ENCODE results near the gene SCFD1. TPM values are rescaled to one million over a fixed set of nuclear protein-coding genes. Genes with fewer than 3 reads are reported as not detected.
"Not testable (repeated sequence)": the region's sequence is repeated elsewhere in the genome, so short reads cannot be mapped to it uniquely, and the experiment has no call there.

SCFD1 gene, protein sequence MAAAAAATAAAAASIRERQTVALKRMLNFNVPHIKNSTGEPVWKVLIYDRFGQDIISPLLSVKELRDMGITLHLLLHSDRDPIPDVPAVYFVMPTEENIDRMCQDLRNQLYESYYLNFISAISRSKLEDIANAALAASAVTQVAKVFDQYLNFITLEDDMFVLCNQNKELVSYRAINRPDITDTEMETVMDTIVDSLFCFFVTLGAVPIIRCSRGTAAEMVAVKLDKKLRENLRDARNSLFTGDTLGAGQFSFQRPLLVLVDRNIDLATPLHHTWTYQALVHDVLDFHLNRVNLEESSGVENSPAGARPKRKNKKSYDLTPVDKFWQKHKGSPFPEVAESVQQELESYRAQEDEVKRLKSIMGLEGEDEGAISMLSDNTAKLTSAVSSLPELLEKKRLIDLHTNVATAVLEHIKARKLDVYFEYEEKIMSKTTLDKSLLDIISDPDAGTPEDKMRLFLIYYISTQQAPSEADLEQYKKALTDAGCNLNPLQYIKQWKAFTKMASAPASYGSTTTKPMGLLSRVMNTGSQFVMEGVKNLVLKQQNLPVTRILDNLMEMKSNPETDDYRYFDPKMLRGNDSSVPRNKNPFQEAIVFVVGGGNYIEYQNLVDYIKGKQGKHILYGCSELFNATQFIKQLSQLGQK
- total RNA-seq, result 100 to 1,000 TPM in 1 of 5 donors, 10 to 100 TPM in 4; 49.8 to 105 (median 57.3) TPM
- 71.3 TPM for total RNA-seq (2013)
- 71.5 to 123 (median 91.8) reads per million in 29 experiments for total RNA-seq

DNA sequence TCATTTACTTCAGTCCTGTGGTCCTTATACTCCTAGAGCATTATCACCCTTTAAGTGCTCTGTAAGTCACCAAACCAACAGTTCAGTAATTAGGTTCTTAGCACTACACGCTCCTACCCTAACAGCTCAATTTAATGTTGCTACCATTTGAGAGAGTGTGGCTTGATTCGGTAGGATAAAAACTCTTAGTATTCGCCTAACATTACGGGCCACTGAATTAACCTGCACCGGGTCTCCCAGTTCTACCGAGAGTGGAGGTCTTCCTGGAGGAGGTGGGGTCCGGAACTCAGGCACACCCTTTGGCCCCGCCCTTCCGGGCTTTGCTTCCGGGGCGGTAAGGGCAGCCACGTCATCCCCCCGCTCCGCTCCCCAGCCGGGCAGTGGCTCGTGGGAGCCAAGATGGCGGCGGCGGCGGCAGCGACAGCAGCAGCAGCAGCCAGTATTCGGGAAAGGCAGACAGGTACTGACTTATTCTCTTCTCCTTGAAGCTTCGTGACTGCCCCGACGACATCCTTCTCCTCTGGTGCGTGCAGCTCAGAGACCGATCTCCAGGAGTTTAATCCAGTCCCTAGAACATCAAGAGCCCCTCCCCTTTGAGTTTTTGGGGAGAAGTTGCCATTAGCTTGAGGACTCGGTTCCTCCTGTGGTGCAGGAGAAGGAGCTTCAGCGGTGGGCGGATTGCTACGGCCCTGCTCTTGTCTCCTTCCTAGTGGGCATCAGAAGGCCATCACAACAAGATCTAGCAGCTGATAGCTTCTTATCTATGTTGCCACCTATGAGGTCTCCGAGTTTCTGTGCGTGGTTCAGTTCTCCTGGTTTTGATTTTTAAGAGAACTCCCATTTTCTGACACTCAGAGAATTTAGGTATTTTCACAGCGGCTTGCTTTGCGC lies at the start of gene SCFD1:
Gene SCFD1, plus strand, starts transcription at position 380 of the 891 bp plus-strand sequence. Its CDS starts 20 bp downstream, at position 400.
- Histone ChIP-seq H3K27me3 (replicated peaks in 1 of 2; ENCODE audit: control insufficient read depth in 2 of 2, extremely low read depth in 1 of 2, insufficient read depth in 2 of 2, low read length in 1 of 2) (no peaks in the 10 kb centered on the region), H3K27ac (ENCODE audit: low read length) (peak within 1 kb of the TSS; percentile 71), H3K36me3 (ENCODE audit: control insufficient read depth in 2 of 2, extremely low read depth in 1 of 2, insufficient read depth in 1 of 2, low read length in 1 of 2) (peaks cover 0 to 2% of the 10 kb centered on the region in 2 donors), H3K4me1 (ENCODE audit: control insufficient read depth in 1 of 2, extremely low read depth in 1 of 2, insufficient read depth in 2 of 2, low read length in 2 of 2) (peaks cover 15 to 27% of the 10 kb centered on the region in 2 experiments), H3K4me3 (ENCODE audit: control insufficient read depth in 1 of 2, extremely low read depth in 1 of 2, low read length in 1 of 2) (peak within 1 kb of the TSS; percentile 76 to 95), H3K9me3 (no peaks in the 10 kb centered on the region)
- peak within 1 kb of the TSS; percentile 89 to 97 (median 93) for H3K4me3 Mint-ChIP-seq
- no peaks in the 10 kb centered on the region for H3K9me3 Mint-ChIP-seq
- H3K27ac Mint-ChIP-seq, result peak within 1 kb of the TSS; percentile 95 to 96
- DNase-seq (peak; percentile 81 to 95 (median 91)), ATAC-seq (replicated peaks in 1 of 4) (peak; percentile 98 to 99 (median 99))
- 0% methylated on average over 19 of the region's 35 CpGs for WGBS (ENCODE audit: insufficient coverage)
- ChIA-PET CTCF (interaction anchor here (0.6 to 1.5 kb wide), 6 partner anchors 9 to 798 kb away, joined by 3 to 5 read pairs (median 3); no protein-coding TSS in a partner anchor), POLR2A (no interaction called here)
- H3K4me1 Mint-ChIP-seq, result peaks cover 28 to 45% (median 44%) of the 10 kb centered on the region in 3 donors
- no peaks in the 10 kb centered on the region for H3K27me3 Mint-ChIP-seq
- peaks cover 13% of the 10 kb centered on the region for H3K36me3 Mint-ChIP-seq

- ATAC-seq (replicated peaks in 1 of 4) (no peak), DNase-seq (no peak)
- H3K36me3 ChIP-seq (ENCODE audit: control insufficient read depth in 2 of 2, extremely low read depth in 1 of 2, insufficient read depth in 1 of 2, low read length in 1 of 2), result no peaks in the 10 kb centered on the region
- Mint-ChIP-seq H3K27me3 (no peaks in the 10 kb centered on the region), H3K4me3 (no peak overlapping the region), H3K36me3 (peaks cover 3% of the 10 kb centered on the region), H3K9me3 (no peaks in the 10 kb centered on the region), H3K27ac (no peak overlapping the region), H3K4me1 (peaks cover 84 to 93% (median 87%) of the 10 kb centered on the region in 3 donors)
- H3K9me3 ChIP-seq, result no peaks in the 10 kb centered on the region
- H3K4me3 ChIP-seq (ENCODE audit: control insufficient read depth in 1 of 2, extremely low read depth in 1 of 2, low read length in 1 of 2), result no peak overlapping the region
- WGBS (ENCODE audit: insufficient coverage), result no CpG with 5 or more reads among the region's 1 CpG
- no peak overlapping the region for H3K27ac ChIP-seq (ENCODE audit: low read length)
- peaks cover 3 to 6% of the 10 kb centered on the region in 2 experiments for H3K4me1 ChIP-seq (ENCODE audit: control insufficient read depth in 1 of 2, extremely low read depth in 1 of 2, insufficient read depth in 2 of 2, low read length in 2 of 2)
- no peaks in the 10 kb centered on the region for H3K27me3 ChIP-seq (replicated peaks in 1 of 2; ENCODE audit: control insufficient read depth in 2 of 2, extremely low read depth in 1 of 2, insufficient read depth in 2 of 2, low read length in 1 of 2)
- ChIA-PET CTCF (no interaction called here), POLR2A (no interaction called here)
Observed at GRCh38 chr14:30572771-30573170, 49.3 kb upstream of the SCFD1 start.

GRCh38 chr14:30573226-30573814 lies 48.8 kb upstream of the SCFD1 start:
- Mint-ChIP-seq H3K27ac (no peak overlapping the region), H3K4me1 (peaks cover 84 to 93% (median 87%) of the 10 kb centered on the region in 3 donors), H3K4me3 (no peak overlapping the region), H3K9me3 (no peaks in the 10 kb centered on the region), H3K27me3 (no peaks in the 10 kb centered on the region), H3K36me3 (peaks cover 7% of the 10 kb centered on the region)
- Histone ChIP-seq H3K4me1 (ENCODE audit: control insufficient read depth in 1 of 2, extremely low read depth in 1 of 2, insufficient read depth in 2 of 2, low read length in 2 of 2) (peaks cover 2 to 6% of the 10 kb centered on the region in 2 experiments), H3K4me3 (ENCODE audit: control insufficient read depth in 1 of 2, extremely low read depth in 1 of 2, low read length in 1 of 2) (no peak overlapping the region), H3K27me3 (replicated peaks in 1 of 2; ENCODE audit: control insufficient read depth in 2 of 2, extremely low read depth in 1 of 2, insufficient read depth in 2 of 2, low read length in 1 of 2) (no peaks in the 10 kb centered on the region), H3K9me3 (no peaks in the 10 kb centered on the region), H3K27ac (ENCODE audit: low read length) (no peak overlapping the region), H3K36me3 (ENCODE audit: control insufficient read depth in 2 of 2, extremely low read depth in 1 of 2, insufficient read depth in 1 of 2, low read length in 1 of 2) (no peaks in the 10 kb centered on the region)
- POLR2A ChIA-PET, result no interaction called here
- CTCF ChIA-PET, result no interaction called here
- no peak for DNase-seq
- ATAC-seq (replicated peaks in 1 of 4), result no peak
- 94% methylated on average over 2 of the region's 5 CpGs for WGBS (ENCODE audit: insufficient coverage)

DNA sequence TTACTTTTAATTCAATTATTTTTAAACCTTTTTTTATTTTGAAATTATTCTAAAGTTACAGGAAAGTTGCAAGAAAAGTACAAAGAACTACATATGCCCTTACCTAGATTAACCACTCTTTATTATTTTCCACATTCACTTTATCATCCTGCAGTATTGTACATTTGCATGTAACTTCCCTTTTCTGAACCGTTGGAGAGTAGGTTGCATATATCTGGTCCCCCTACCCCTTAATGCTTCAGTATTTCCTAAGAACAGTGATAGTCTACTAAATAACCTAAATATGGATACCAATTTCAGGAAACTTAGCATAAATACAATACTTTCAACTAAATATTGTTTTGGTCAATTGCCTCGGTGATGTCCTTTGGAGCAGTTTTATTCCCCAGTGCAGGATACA lies 48.2 kb upstream of the SCFD1 start:
- Mint-ChIP-seq H3K27me3 (no peaks in the 10 kb centered on the region), H3K9me3 (no peaks in the 10 kb centered on the region), H3K27ac (no peak overlapping the region), H3K4me3 (no peak overlapping the region), H3K36me3 (peaks cover 10% of the 10 kb centered on the region), H3K4me1 (peaks cover 87 to 96% (median 88%) of the 10 kb centered on the region in 3 donors)
- DNase-seq, result no peak
- H3K4me3 ChIP-seq (ENCODE audit: control insufficient read depth in 1 of 2, extremely low read depth in 1 of 2, low read length in 1 of 2), result no peak overlapping the region
- CTCF ChIA-PET, result no interaction called here
- WGBS (ENCODE audit: insufficient coverage), result no CpG with 5 or more reads among the region's 2 CpGs
- no peak for ATAC-seq (replicated peaks in 1 of 4)
- H3K4me1 ChIP-seq (ENCODE audit: control insufficient read depth in 1 of 2, extremely low read depth in 1 of 2, insufficient read depth in 2 of 2, low read length in 2 of 2), result peaks cover 2 to 6% of the 10 kb centered on the region in 2 experiments
- no peaks in the 10 kb centered on the region for H3K36me3 ChIP-seq (ENCODE audit: control insufficient read depth in 2 of 2, extremely low read depth in 1 of 2, insufficient read depth in 1 of 2, low read length in 1 of 2)
- H3K9me3 ChIP-seq, result no peaks in the 10 kb centered on the region
- POLR2A ChIA-PET, result no interaction called here
- no peak overlapping the region for H3K27ac ChIP-seq (ENCODE audit: low read length)
- H3K27me3 ChIP-seq (replicated peaks in 1 of 2; ENCODE audit: control insufficient read depth in 2 of 2, extremely low read depth in 1 of 2, insufficient read depth in 2 of 2, low read length in 1 of 2), result no peaks in the 10 kb centered on the region

GRCh38 chr14:30574777-30575176 lies 47.3 kb upstream of the SCFD1 start:
- Mint-ChIP-seq H3K36me3 (peaks cover 10% of the 10 kb centered on the region), H3K4me1 (peaks cover 84 to 91% (median 85%) of the 10 kb centered on the region in 3 donors)
- H3K27ac Mint-ChIP-seq; H3K4me1 ChIP-seq (ENCODE audit: control insufficient read depth in 1 of 2, extremely low read depth in 1 of 2, insufficient read depth in 2 of 2, low read length in 2 of 2); H3K4me3 Mint-ChIP-seq; DNase-seq; H3K9me3 Mint-ChIP-seq; H3K27me3 ChIP-seq (replicated peaks in 1 of 2; ENCODE audit: control insufficient read depth in 2 of 2, extremely low read depth in 1 of 2, insufficient read depth in 2 of 2, low read length in 1 of 2); ATAC-seq (replicated peaks in 1 of 4); H3K27me3 Mint-ChIP-seq; H3K36me3 ChIP-seq (ENCODE audit: control insufficient read depth in 2 of 2, extremely low read depth in 1 of 2, insufficient read depth in 1 of 2, low read length in 1 of 2); POLR2A ChIA-PET; CTCF ChIA-PET; H3K27ac ChIP-seq (ENCODE audit: low read length); H3K4me3 ChIP-seq (ENCODE audit: control insufficient read depth in 1 of 2, extremely low read depth in 1 of 2, low read length in 1 of 2); H3K9me3 ChIP-seq: not testable (repeated sequence)
- 100% methylated on average over 2 of the region's 3 CpGs for WGBS (ENCODE audit: insufficient coverage)

- H3K27me3 Mint-ChIP-seq; H3K4me3 Mint-ChIP-seq; H3K27ac ChIP-seq (ENCODE audit: low read length); H3K4me1 ChIP-seq (ENCODE audit: control insufficient read depth in 1 of 2, extremely low read depth in 1 of 2, insufficient read depth in 2 of 2, low read length in 2 of 2); CTCF ChIA-PET; H3K9me3 Mint-ChIP-seq; H3K4me3 ChIP-seq (ENCODE audit: control insufficient read depth in 1 of 2, extremely low read depth in 1 of 2, low read length in 1 of 2); DNase-seq; H3K36me3 ChIP-seq (ENCODE audit: control insufficient read depth in 2 of 2, extremely low read depth in 1 of 2, insufficient read depth in 1 of 2, low read length in 1 of 2); H3K27me3 ChIP-seq (replicated peaks in 1 of 2; ENCODE audit: control insufficient read depth in 2 of 2, extremely low read depth in 1 of 2, insufficient read depth in 2 of 2, low read length in 1 of 2); H3K9me3 ChIP-seq; POLR2A ChIA-PET; ATAC-seq (replicated peaks in 1 of 4); H3K27ac Mint-ChIP-seq: not testable (repeated sequence)
- H3K36me3 Mint-ChIP-seq, result peaks cover 10% of the 10 kb centered on the region
- WGBS (ENCODE audit: insufficient coverage), result no CpG with 5 or more reads among the region's 1 CpG
- H3K4me1 Mint-ChIP-seq, result peaks cover 69 to 75% (median 71%) of the 10 kb centered on the region in 3 donors
Observed at GRCh38 chr14:30576333-30576732, 45.8 kb upstream of the SCFD1 start.

Data from T-cell (primary cell).